Dendritic cell treated with granulocyte-macrophage colony-stimulating factor and Interleukin-4, amounts not matched to agents 40 ng/mL and 50 ng/mL, for 4 days (primary cell): ENCODE results near the gene SFTPA1.
"Not testable (repeated sequence)": the region's sequence is repeated elsewhere in the genome, so short reads cannot be mapped to it uniquely, and the experiment has no call there.

Experiments
- H3K27ac Mint-ChIP-seq: one replicate; pipeline ENCODE4 v1.8.0; 2022; ENCODE audit warnings: mild to moderate bottlenecking, mixed read lengths
- H3K27me3 Mint-ChIP-seq: one replicate; pipeline ENCODE4 v1.8.0; 2022; ENCODE audit warnings: mild to moderate bottlenecking, mixed read lengths
- H3K36me3 Mint-ChIP-seq: one replicate; pipeline ENCODE4 v1.8.0; 2022; ENCODE audit warnings: low read depth, mixed read lengths
- H3K4me1 Mint-ChIP-seq: one replicate; pipeline ENCODE4 v1.8.0; 2022; ENCODE audit warnings: low read depth, mixed read lengths
- H3K4me3 Mint-ChIP-seq: one replicate; pipeline ENCODE4 v1.8.0; 2022; ENCODE audit warnings: mild to moderate bottlenecking, moderate library complexity, mixed read lengths
- H3K9me3 Mint-ChIP-seq: one replicate; pipeline ENCODE4 v1.8.0; 2022; ENCODE audit warnings: mixed read lengths
- intact Hi-C: fragments of 100-400 bp; cut with micrococcal nuclease; formaldehyde crosslinking; loops from one replicate; pipeline ENCODE4 v1.15.0; 2022

SFTPA1 gene

DNA sequence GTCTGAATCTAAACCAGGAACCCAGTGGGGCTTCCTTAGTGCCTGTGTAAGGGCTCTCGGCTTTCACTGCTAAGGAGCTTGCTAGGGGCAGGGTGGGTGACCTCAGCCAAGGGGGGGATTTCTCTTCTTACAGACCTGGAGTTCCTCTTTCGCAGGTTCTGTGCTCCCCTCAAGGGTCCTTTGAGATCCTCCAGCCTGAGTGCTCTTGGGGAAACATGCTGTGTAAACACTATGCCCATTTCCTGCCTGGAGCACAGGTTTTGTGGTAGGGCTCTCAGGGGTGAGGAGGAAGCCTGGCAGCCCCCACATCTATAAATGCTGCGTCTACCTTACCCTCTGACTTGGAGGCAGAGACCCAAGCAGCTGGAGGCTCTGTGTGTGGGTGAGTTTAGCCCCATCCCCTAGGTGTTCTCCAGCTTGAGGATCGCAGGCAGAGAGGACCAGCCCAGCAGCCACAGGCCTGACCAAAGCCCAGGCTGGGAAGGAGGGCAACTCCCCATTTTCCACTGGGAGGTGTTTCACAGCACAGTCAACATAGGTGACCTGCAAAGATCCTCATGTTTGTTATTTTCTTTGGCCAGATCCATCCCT lies at the start of gene SFTPA1:
TSS of gene SFTPA1 (plus strand) at position 339 of the 591 bp plus-strand sequence. CDS start 887 bp downstream, outside the sequence.
- Mint-ChIP-seq H3K27ac (no peak within 1 kb of the TSS), H3K27me3 (peaks cover 1% of the 10 kb centered on the region), H3K9me3 (no peaks in the 10 kb centered on the region), H3K4me1 (no peaks in the 10 kb centered on the region), H3K4me3 (no peak within 1 kb of the TSS), H3K36me3 (no peaks in the 10 kb centered on the region)
- intact Hi-C loops, result no loop called here

DNA sequence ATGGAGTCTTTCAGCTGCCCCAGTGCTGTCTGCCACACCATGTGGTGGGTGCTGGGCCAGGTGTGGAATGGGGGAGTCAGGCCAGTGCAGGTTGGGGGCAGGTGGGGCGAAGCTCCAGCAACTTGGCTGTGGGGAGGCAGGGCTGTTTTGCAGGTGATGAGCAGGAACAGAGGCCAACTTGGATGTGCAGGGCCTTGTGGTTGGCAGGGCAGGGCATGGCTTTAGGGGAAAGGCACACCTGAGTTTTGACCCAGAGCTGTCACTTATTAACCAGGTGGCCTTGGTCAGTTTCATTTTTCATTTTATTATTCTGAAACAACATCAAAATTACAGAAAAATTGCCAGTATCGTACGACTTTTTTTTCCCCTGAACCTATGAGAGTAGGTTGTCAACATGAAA lies 49.5 kb upstream of the SFTPA1 start:
- Mint-ChIP-seq H3K9me3 (no peaks in the 10 kb centered on the region), H3K4me1 (peaks cover 17% of the 10 kb centered on the region), H3K27me3 (peaks cover 18% of the 10 kb centered on the region), H3K36me3 (no peaks in the 10 kb centered on the region), H3K27ac (no peak overlapping the region), H3K4me3 (no peak overlapping the region)
- intact Hi-C loops, result no loop called here

DNA sequence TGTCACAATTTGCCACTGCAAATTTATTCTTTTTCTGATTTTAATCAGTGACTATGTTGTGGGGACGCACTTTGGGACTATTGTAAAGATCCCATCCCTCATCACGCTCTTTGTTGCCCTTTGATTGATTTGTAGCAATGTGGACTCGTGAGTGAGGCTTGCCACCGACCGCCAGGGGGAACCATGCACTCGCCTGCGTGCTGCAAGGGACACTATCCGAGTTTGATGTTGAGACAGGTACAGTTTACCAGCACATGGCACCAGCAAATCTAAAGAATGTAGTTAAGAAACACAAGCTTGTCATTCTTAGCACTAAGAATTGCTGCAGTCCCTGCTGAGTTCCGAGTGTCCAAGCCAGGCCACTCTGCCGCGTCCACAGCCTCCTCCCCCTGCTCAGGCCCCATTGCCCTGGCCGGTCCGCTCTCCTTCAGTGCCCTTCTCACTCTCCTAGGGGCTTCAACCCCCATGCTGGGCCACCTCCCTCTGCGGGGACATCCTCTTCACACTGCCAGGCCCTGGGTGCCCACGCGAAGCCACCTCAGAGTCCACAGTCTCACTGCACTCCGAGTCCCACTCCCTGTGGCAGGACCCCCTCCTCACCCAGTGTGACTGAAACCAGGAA lies 48.5 kb upstream of the SFTPA1 start:
- intact Hi-C loops, result no loop called here
- peaks cover 17% of the 10 kb centered on the region for H3K4me1 Mint-ChIP-seq
- peaks cover 22% of the 10 kb centered on the region for H3K27me3 Mint-ChIP-seq
- no peaks in the 10 kb centered on the region for H3K36me3 Mint-ChIP-seq
- H3K27ac Mint-ChIP-seq, result no peak overlapping the region
- H3K4me3 Mint-ChIP-seq, result peak overlapping the region; percentile 37
- H3K9me3 Mint-ChIP-seq, result no peaks in the 10 kb centered on the region

DNA sequence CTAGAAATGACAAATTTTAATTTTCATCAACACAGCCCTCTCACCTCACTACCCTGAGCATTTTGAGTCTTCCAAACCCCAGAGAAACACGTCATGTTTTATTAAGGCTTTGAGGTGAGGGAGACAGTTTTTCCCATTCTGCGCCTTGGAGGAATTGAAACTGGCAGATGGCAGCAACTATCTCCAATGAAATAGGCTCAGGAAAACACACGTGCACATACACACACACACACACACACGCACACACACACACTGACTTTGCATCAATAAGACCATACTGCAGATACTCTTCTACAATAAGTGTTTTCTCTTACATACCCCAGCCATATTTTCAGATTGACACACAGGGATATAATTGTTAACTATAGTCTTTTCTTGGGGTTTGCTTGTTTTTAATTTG lies 47.3 kb upstream of the SFTPA1 start:
- H3K27ac Mint-ChIP-seq, result no peak overlapping the region
- H3K27me3 Mint-ChIP-seq, result peaks cover 25% of the 10 kb centered on the region
- no peaks in the 10 kb centered on the region for H3K9me3 Mint-ChIP-seq
- H3K4me1 Mint-ChIP-seq, result peaks cover 17% of the 10 kb centered on the region
- intact Hi-C loops, result no loop called here
- H3K36me3 Mint-ChIP-seq, result no peaks in the 10 kb centered on the region
- H3K4me3 Mint-ChIP-seq, result no peak overlapping the region

DNA sequence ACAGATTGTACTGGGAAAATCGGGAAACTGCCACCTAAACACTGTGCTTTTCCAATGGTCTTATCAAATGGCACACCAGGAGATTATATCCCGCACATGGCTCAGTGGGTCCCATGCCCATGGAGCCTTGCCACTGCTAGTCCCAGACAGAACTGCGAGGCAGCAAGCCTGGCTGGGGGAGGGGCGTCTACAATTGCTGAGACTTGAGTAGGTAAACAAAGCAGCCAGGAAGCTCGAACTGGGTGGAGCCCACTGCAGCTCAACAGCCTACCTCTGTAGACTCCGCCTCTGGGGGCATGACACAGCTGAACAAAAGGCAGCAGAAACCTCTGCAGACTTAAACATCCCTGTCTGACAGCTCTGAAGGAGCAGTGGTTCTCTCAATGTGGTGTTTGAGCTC lies 40.1 kb upstream of the SFTPA1 start:
- H3K27ac Mint-ChIP-seq, H3K4me1 Mint-ChIP-seq, intact Hi-C loops, H3K9me3 Mint-ChIP-seq, H3K4me3 Mint-ChIP-seq, H3K36me3 Mint-ChIP-seq: not testable (repeated sequence)
- H3K27me3 Mint-ChIP-seq, result peaks cover 27% of the 10 kb centered on the region

DNA sequence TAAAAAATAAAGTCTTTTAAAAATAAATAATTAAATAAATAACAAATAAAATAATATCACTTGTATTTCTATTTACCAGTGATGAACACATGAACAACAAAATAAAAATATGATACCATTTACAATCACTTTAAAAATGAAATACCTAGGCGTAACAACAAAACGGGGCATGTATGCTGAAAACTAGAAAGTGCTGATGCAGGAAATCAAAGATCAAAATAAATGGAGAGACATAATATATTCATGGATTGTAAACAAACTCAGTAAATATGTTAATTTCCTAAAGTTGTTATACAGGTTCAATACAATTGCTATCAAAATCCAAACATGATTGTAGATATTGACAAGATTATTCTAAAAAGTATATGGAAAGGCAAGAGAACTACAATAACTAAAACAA lies 31.4 kb upstream of the SFTPA1 start:
- intact Hi-C loops, result no loop called here

DNA sequence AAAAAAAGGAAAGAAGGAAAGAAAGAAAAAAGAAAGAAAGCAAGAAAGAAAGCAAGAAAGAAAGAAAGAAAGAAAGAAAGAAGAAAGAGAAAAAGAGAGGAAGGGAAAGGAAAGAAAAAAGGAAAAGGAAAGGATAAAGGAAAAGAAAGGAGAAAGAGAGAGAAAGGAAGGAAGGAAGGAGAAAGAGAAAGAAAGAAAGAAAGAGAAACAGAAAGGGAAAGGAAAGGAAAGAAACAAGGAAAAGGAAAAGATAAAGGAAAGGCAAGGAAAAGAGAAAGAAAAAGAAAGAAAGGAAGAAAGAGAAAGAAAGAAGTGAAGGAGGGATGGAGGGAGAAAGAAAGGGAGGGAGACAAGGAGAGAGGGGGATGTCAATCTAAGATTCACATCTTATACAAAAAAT lies 29.7 kb upstream of the SFTPA1 start:
- H3K9me3 Mint-ChIP-seq, result no peaks in the 10 kb centered on the region
- no peak overlapping the region for H3K4me3 Mint-ChIP-seq
- H3K27ac Mint-ChIP-seq, result no peak overlapping the region
- no peaks in the 10 kb centered on the region for H3K36me3 Mint-ChIP-seq
- peaks cover 1% of the 10 kb centered on the region for H3K27me3 Mint-ChIP-seq
- no peaks in the 10 kb centered on the region for H3K4me1 Mint-ChIP-seq
- intact Hi-C loops, result no loop called here

More for the DNA sequence above, 31.4 kb upstream of the SFTPA1 start:
- Mint-ChIP-seq H3K27me3 (peaks cover 6% of the 10 kb centered on the region), H3K4me1 (no peaks in the 10 kb centered on the region), H3K27ac (no peak overlapping the region), H3K9me3 (no peaks in the 10 kb centered on the region), H3K36me3 (no peaks in the 10 kb centered on the region), H3K4me3 (no peak overlapping the region)

DNA sequence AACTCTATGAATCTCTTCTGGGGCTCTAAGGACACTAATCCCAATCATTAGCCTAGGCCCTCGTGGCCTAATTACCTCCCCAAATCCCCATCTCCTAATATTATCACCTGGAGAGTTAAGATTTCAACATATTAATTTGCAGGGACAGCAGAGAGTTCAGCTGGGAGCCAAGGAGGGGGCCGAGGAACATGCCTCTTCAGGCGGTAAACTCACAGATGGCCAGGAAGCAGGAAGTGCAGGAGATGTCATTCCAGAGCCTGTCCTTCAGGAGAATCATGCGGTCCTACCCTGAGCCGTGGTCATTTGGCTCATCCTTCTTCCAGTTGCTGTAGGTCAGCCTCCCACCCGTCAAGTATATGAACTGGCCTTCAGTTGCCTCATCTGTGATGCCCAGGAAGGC lies 28.6 kb upstream of the SFTPA1 start:
- H3K9me3 Mint-ChIP-seq, result no peaks in the 10 kb centered on the region
- no peak overlapping the region for H3K4me3 Mint-ChIP-seq
- no peaks in the 10 kb centered on the region for H3K36me3 Mint-ChIP-seq
- peaks cover 1% of the 10 kb centered on the region for H3K27me3 Mint-ChIP-seq
- H3K4me1 Mint-ChIP-seq, result no peaks in the 10 kb centered on the region
- H3K27ac Mint-ChIP-seq, result no peak overlapping the region
- intact Hi-C loops, result no loop called here

DNA sequence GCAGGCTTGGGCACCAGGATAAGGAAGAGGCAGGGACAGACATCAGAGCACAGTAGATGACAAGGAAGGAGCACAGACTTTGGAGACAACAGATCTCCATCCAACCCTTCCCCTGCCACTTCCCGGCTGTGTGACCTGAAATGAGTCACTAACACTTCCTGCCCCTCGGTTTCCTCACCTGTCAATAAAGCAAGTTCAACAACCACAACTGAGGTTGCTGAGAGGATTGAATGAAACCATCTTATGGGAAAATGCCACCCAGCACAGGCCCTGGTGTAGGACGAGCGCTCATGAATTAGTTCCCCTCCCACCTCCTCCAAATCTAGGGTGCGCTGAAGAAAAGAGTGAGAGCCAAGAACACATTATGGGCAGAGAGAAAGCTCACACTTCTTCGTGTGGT lies 27.8 kb upstream of the SFTPA1 start:
- H3K27me3 Mint-ChIP-seq, intact Hi-C loops, H3K4me1 Mint-ChIP-seq, H3K27ac Mint-ChIP-seq, H3K36me3 Mint-ChIP-seq, H3K4me3 Mint-ChIP-seq, H3K9me3 Mint-ChIP-seq: not testable (repeated sequence)

DNA sequence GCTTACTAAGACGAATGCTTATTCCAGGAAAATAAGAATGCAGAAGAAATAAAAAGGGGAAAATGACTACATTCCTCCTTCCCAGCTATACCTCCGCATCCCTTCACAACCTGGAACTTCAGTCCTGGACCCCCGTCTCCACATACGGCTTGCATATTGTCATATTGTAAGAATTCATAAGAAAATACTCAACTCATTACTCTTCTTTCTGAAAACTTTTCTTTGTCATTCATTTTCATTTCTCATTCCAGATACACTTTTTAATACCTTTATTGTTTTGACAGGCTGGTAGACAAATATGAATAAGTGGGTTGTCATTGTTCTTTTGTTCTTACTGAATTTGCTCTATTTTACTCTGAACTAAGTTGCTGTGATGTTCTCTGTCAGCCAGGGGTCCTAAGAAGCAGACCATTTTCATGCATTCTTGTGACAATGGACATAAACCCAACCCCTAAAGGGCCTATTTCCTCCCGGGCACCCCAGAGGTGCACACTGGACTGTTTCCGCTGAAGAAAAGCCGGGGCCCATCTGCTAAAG lies 27.2 kb upstream of the SFTPA1 start:
- Mint-ChIP-seq H3K4me3 (no peak overlapping the region), H3K4me1 (no peaks in the 10 kb centered on the region), H3K36me3 (no peaks in the 10 kb centered on the region), H3K9me3 (no peaks in the 10 kb centered on the region), H3K27me3 (peaks cover 1% of the 10 kb centered on the region), H3K27ac (no peak overlapping the region)
- intact Hi-C loops, result no loop called here

DNA sequence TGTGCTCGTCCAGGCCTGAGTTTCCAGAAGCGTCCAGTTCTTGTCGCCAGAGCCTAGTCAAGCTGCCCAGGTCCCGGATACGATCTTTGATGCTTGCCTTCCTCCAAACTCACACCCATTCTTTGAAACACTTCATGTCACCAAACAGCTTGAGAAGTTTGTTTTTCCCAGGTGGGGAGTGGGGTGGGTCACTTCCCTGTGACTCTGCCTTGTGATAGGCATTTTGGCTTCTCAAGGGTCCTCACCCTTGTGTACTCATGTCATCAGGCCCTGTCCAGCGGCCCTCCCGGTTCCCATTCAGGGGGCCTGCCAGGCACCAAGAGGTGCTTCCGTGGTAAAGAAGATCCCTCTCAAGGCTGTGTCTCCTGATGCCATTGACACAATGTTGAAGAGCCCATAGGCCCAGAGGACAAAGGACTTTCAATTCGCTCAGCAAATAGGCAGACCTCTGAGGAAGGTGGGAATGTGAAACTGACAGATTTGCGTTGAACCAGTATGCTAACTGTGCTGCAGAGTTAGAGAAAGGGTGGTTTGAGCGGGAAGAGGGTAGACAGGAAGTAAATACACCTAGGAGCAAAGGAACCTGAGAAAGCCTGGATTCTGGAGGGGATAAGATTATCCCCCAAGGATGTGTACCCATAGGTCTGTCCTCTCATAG lies 24.7 kb upstream of the SFTPA1 start:
- H3K27me3 Mint-ChIP-seq, result peaks cover 3% of the 10 kb centered on the region
- intact Hi-C loops, result no loop called here
- H3K36me3 Mint-ChIP-seq, result no peaks in the 10 kb centered on the region
- H3K4me1 Mint-ChIP-seq, result no peaks in the 10 kb centered on the region
- no peak overlapping the region for H3K4me3 Mint-ChIP-seq
- no peak overlapping the region for H3K27ac Mint-ChIP-seq
- H3K9me3 Mint-ChIP-seq, result no peaks in the 10 kb centered on the region

DNA sequence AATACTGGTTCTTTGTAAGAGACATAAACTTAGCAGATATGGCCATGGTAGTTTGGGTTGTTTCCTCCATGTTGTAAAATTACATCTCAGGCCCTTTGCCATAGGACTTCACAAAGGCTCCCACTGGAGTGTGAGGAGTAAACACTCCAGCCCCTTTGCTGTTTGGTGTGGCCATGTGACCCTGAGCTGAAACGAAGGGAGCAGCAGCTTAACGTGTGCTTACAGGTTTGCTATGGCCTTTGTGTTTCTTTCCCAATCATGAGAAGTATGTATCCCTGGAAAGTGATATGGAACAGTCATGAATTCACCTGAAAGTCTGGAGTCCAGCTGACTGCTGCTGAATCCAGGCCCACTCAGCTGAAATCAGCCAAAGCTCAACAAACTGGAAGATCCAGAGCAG lies 23.8 kb upstream of the SFTPA1 start:
- H3K4me1 Mint-ChIP-seq, result no peaks in the 10 kb centered on the region
- no peak overlapping the region for H3K27ac Mint-ChIP-seq
- H3K4me3 Mint-ChIP-seq, result no peak overlapping the region
- no peaks in the 10 kb centered on the region for H3K9me3 Mint-ChIP-seq
- H3K27me3 Mint-ChIP-seq, result peaks cover 3% of the 10 kb centered on the region
- intact Hi-C loops, result no loop called here
- no peaks in the 10 kb centered on the region for H3K36me3 Mint-ChIP-seq

DNA sequence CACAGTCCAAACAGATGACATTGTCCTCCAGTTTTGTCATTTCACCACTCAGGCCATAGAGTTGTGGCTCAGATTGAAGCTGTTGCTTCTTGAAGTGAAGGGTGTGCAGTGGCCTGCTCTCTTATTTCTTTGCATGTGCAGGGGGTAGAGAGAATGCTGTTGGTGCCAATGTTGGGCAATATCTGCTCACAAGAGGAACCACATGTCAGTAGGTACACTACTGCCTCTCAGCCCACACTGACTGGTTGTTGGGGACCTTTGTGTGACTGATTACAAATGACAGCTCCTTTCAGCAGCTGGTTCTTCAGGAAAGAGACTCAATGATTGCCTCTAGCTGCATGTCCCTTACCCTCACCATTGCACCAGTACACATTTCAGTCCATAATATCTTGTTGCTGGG lies 21.9 kb upstream of the SFTPA1 start:
- H3K36me3 Mint-ChIP-seq, result no peaks in the 10 kb centered on the region
- intact Hi-C loops, result no loop called here
- no peak overlapping the region for H3K27ac Mint-ChIP-seq
- peaks cover 3% of the 10 kb centered on the region for H3K27me3 Mint-ChIP-seq
- no peak overlapping the region for H3K4me3 Mint-ChIP-seq
- no peaks in the 10 kb centered on the region for H3K4me1 Mint-ChIP-seq
- H3K9me3 Mint-ChIP-seq, result no peaks in the 10 kb centered on the region

DNA sequence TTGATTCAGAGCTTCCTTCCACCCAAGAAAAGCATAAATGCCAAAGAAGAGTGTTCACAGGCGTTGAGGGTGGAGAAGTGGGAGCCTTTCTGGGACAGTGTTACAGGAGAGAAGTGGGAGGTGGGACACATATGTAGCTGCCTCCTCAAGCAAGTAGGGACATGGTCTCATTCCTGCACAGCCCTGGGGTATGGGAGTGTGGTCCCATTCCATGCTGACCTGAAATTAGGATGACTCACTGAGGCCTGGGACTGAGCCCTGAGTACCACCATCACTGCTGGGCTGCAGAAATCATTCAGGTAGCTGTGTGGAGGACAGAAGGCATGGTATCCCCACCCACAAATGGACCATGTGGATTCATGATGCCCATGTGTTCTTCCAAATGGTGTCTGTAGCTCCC lies 17.4 kb upstream of the SFTPA1 start:
- Mint-ChIP-seq H3K4me3 (no peak overlapping the region), H3K27me3 (peaks cover 3% of the 10 kb centered on the region), H3K9me3 (peaks cover 26% of the 10 kb centered on the region), H3K36me3 (no peaks in the 10 kb centered on the region), H3K4me1 (no peaks in the 10 kb centered on the region), H3K27ac (no peak overlapping the region)
- intact Hi-C loops, result no loop called here
